Measurements from ENCODE around the gene RAB24. TPM values are rescaled to one million over a fixed set of nuclear protein-coding genes. Genes with fewer than 3 reads are reported as not detected.

Gene RAB24
- total RNA-seq, 4 donors from 2014 or later: 20.0 to 35.4 (median 31.1) TPM

- Histone ChIP-seq H3K4me1 (peaks cover 0 to 16% (median 5%) of the 10 kb centered on the region in 4 donors), H3K36me3 (peaks cover 58 to 87% (median 81%) of the 10 kb centered on the region in 4 donors), H3K27me3 (no peaks in the 10 kb centered on the region), H3K27ac (replicated peaks in 1 of 4) (no peak overlapping the region), H3K9me3 (no peaks in the 10 kb centered on the region), H3K4me3 (no peak overlapping the region)
- WGBS: 95% methylated on average over 33 of the region's 36 CpGs
- intact Hi-C loops (cut with DNase I): no loop called here
- no peak for DNase-seq (ENCODE audit: extremely low spot score)
- no peak for TF ChIP-seq CTCF (IDR thresholded peaks at IDR 0.05)
- TF ChIP-seq POLR2AphosphoS5 (IDR thresholded peaks at IDR 0.05): no peak
- TF ChIP-seq POLR2A (IDR thresholded peaks at IDR 0.05; ENCODE audit: low read depth): no peak
- TF ChIP-seq EP300 (IDR thresholded peaks at IDR 0.05): no peak
Measured at GRCh38 chr5:177336603-177337494, 33.3 kb upstream of the RAB24 start.

- Histone ChIP-seq H3K27me3 (no peaks in the 10 kb centered on the region), H3K27ac (replicated peaks in 1 of 4) (no peak overlapping the region), H3K36me3 (peaks cover 65 to 87% (median 87%) of the 10 kb centered on the region in 4 donors), H3K9me3 (no peaks in the 10 kb centered on the region), H3K4me1 (peaks cover 0 to 16% (median 5%) of the 10 kb centered on the region in 4 donors), H3K4me3 (no peak overlapping the region)
- intact Hi-C loops (cut with DNase I): no loop called here
- no peak for TF ChIP-seq POLR2AphosphoS5 (IDR thresholded peaks at IDR 0.05)
- no peak for TF ChIP-seq CTCF (IDR thresholded peaks at IDR 0.05)
- no peak for TF ChIP-seq EP300 (IDR thresholded peaks at IDR 0.05)
- no peak for TF ChIP-seq POLR2A (IDR thresholded peaks at IDR 0.05; ENCODE audit: low read depth)
- 70% methylated on average over 9 of the region's 12 CpGs for WGBS
- no peak for DNase-seq (ENCODE audit: extremely low spot score)
Measured at GRCh38 chr5:177336112-177336511, 32.6 kb upstream of the RAB24 start.

- DNase-seq (ENCODE audit: extremely low spot score): no peak
- Histone ChIP-seq H3K27me3 (no peaks in the 10 kb centered on the region), H3K36me3 (peaks cover 70 to 92% (median 91%) of the 10 kb centered on the region in 4 donors), H3K4me3 (no peak overlapping the region), H3K9me3 (no peaks in the 10 kb centered on the region), H3K4me1 (peaks cover 0 to 16% (median 5%) of the 10 kb centered on the region in 4 donors), H3K27ac (replicated peaks in 1 of 4) (no peak overlapping the region)
- WGBS: 82% methylated on average over 7 of the region's 7 CpGs
- intact Hi-C loops (cut with DNase I): no loop called here
- TF ChIP-seq CTCF (IDR thresholded peaks at IDR 0.05) (no peak), EP300 (IDR thresholded peaks at IDR 0.05) (no peak), POLR2AphosphoS5 (IDR thresholded peaks at IDR 0.05) (no peak)
Measured at GRCh38 chr5:177335701-177336065, 32.2 kb upstream of the RAB24 start.

GRCh38 chr5:177334781-177335700 lies 31.5 kb upstream of the RAB24 start:
- Histone ChIP-seq H3K4me3 (no peak overlapping the region), H3K36me3 (peaks cover 73 to 98% (median 96%) of the 10 kb centered on the region in 4 donors), H3K27ac (replicated peaks in 1 of 4) (no peak overlapping the region), H3K9me3 (no peaks in the 10 kb centered on the region), H3K27me3 (no peaks in the 10 kb centered on the region), H3K4me1 (peaks cover 0 to 16% (median 5%) of the 10 kb centered on the region in 4 donors)
- DNase-seq (ENCODE audit: extremely low spot score): no peak
- no peak for TF ChIP-seq POLR2A (IDR thresholded peaks at IDR 0.05; ENCODE audit: low read depth)
- 80% methylated on average over 16 of the region's 21 CpGs for WGBS
- intact Hi-C loops (cut with DNase I): no loop called here

- 66% methylated on average over 7 of the region's 15 CpGs for WGBS
- Histone ChIP-seq H3K27me3 (no peaks in the 10 kb centered on the region), H3K36me3 (peaks cover 73 to 100% (median 99%) of the 10 kb centered on the region in 4 donors), H3K27ac (replicated peaks in 1 of 4) (no peak overlapping the region), H3K4me1 (peaks cover 0 to 16% (median 5%) of the 10 kb centered on the region in 4 donors), H3K4me3 (no peak overlapping the region), H3K9me3 (no peaks in the 10 kb centered on the region)
- no peak for DNase-seq (ENCODE audit: extremely low spot score)
- intact Hi-C loops (cut with DNase I): no loop called here
- TF ChIP-seq CTCF (IDR thresholded peaks at IDR 0.05) (no peak), POLR2AphosphoS5 (IDR thresholded peaks at IDR 0.05) (no peak), EP300 (IDR thresholded peaks at IDR 0.05) (no peak), POLR2A (IDR thresholded peaks at IDR 0.05; ENCODE audit: low read depth) (no peak)
Measured at GRCh38 chr5:177334155-177334551, 30.6 kb upstream of the RAB24 start.

Data from esophagus muscularis mucosa (tissue), 4 donors.